Measurements from ENCODE around the gene TSPO. TPM values are rescaled to one million over a fixed set of nuclear protein-coding genes. Genes with fewer than 3 reads are reported as not detected.

The TSPO gene
- polyA plus RNA-seq, 1 of the 3 experiments (the other 2 are of a cell fraction) = 156 TPM

- H3K4me3 ChIP-seq (ENCODE audit: low read depth in 2 of 2, low read length in 1 of 2) = no peak overlapping the region
- TF ChIP-seq GABPA (IDR thresholded peaks at IDR 0.05; ENCODE audit: low read depth) = no peak
- no peak for TF ChIP-seq JUND (IDR thresholded peaks at IDR 0.05)
- TF ChIP-seq USF1 (IDR thresholded peaks at IDR 0.05; ENCODE audit: borderline replicate concordance, low read depth) = no peak
- no peak for TF ChIP-seq MAX (IDR thresholded peaks at IDR 0.05; ENCODE audit: low read depth)
- no peak for TF ChIP-seq YY1 (IDR thresholded peaks at IDR 0.05; ENCODE audit: low read depth)
- TF ChIP-seq POLR2AphosphoS5 (IDR thresholded peaks at IDR 0.05; ENCODE audit: low read depth, low read length) = no peak
- H3K27ac ChIP-seq (ENCODE audit: low read depth in 2 of 2, low read length in 1 of 2) = no peak overlapping the region
- H3K79me2 ChIP-seq (ENCODE audit: insufficient read depth) = no peaks in the 10 kb centered on the region
- no peaks in the 10 kb centered on the region for H4K20me1 ChIP-seq (ENCODE audit: insufficient read depth)
- no peaks in the 10 kb centered on the region for H3K4me1 ChIP-seq (ENCODE audit: control insufficient read depth in 1 of 2, insufficient read depth in 2 of 2, low read depth in 1 of 2, low read length in 1 of 2)
- no peaks in the 10 kb centered on the region for H3K9me3 ChIP-seq
- H2AFZ ChIP-seq (ENCODE audit: low read depth) = no peak overlapping the region
- ChIA-PET CTCF (no interaction called here), POLR2A (no interaction called here)
- H3K4me2 ChIP-seq = no peak overlapping the region
- no peaks in the 10 kb centered on the region for H3F3A ChIP-seq (replicated peaks; ENCODE audit: insufficient read depth)
- H3K36me3 ChIP-seq (replicated peaks in 1 of 2; ENCODE audit: control insufficient read depth in 1 of 2, insufficient read depth in 2 of 2, low read length in 1 of 2) = no peaks in the 10 kb centered on the region
- no peaks in the 10 kb centered on the region for H3K9me2 ChIP-seq
- 90% methylated on average over 8 of the region's 13 CpGs for WGBS (ENCODE audit: low lambda C conversion rate)
- DNase-seq = no peak
- H3K27me3 ChIP-seq (ENCODE audit: insufficient read depth) = no peaks in the 10 kb centered on the region
- H3K9ac ChIP-seq = no peak overlapping the region
Measured at GRCh38 chr22:43207386-43207785, 56.0 kb downstream of the TSPO start.

- Histone ChIP-seq H3K4me3 (ENCODE audit: low read depth in 2 of 2, low read length in 1 of 2) (no peak overlapping the region), H3F3A (replicated peaks; ENCODE audit: insufficient read depth) (no peaks in the 10 kb centered on the region), H3K27me3 (ENCODE audit: insufficient read depth) (no peaks in the 10 kb centered on the region), H3K79me2 (ENCODE audit: insufficient read depth) (no peaks in the 10 kb centered on the region), H3K9me2 (no peaks in the 10 kb centered on the region), H3K9ac (no peak overlapping the region), H4K20me1 (ENCODE audit: insufficient read depth) (no peaks in the 10 kb centered on the region), H3K27ac (ENCODE audit: low read depth in 2 of 2, low read length in 1 of 2) (no peak overlapping the region), H2AFZ (ENCODE audit: low read depth) (no peak overlapping the region), H3K4me2 (no peak overlapping the region), H3K4me1 (ENCODE audit: control insufficient read depth in 1 of 2, insufficient read depth in 2 of 2, low read depth in 1 of 2, low read length in 1 of 2) (no peaks in the 10 kb centered on the region), H3K9me3 (no peaks in the 10 kb centered on the region), H3K36me3 (replicated peaks in 1 of 2; ENCODE audit: control insufficient read depth in 1 of 2, insufficient read depth in 2 of 2, low read length in 1 of 2) (no peaks in the 10 kb centered on the region)
- TF ChIP-seq NRF1 (IDR thresholded peaks at IDR 0.05; ENCODE audit: low read depth, low read length) (no peak), TAF1 (IDR thresholded peaks at IDR 0.05; ENCODE audit: borderline replicate concordance, low read depth, low read length) (no peak), USF2 (IDR thresholded peaks at IDR 0.05; ENCODE audit: borderline replicate concordance, low read depth, low read length) (no peak), SMC3 (IDR thresholded peaks at IDR 0.05; ENCODE audit: low read depth, low read length) (no peak)
- POLR2A ChIA-PET = no interaction called here
- CTCF ChIA-PET = no interaction called here
- WGBS (ENCODE audit: low lambda C conversion rate) = 42% methylated on average over 7 of the region's 26 CpGs
- no peak for DNase-seq
Measured at GRCh38 chr22:43207849-43208702, 56.7 kb downstream of the TSPO start.

All from SK-N-SH (cell line).